K562 (cell line): ENCODE data around the gene SCAF11. TPM values are rescaled to one million over a fixed set of nuclear protein-coding genes. Genes with fewer than 3 reads are reported as not detected.
A peak's percentile ranks its signal among the peaks of the same experiment; 100 is the strongest.

Source experiments
- ATAC-seq: fragments of 200-7000 bp; cut with Tn5 transposase; 3 replicates; pipeline ENCODE4 v1.9.1; 2020; ENCODE audit warnings: moderate library complexity
- BruUV-seq: library from RNA; stranded (reverse); fragments of 400-500 nt; replicated peaks from 2 replicates; lab custom pipeline; 2021; lab: Mats Ljungman, UMichigan
- CTCF ChIA-PET: fragments of 300-600 bp; formaldehyde crosslinking; extraction: SDS; loops from one replicate; lab custom pipeline; 2021; ENCODE audit warnings: low intra/inter-chr PET ratio; lab: Yijun Ruan, JAX
- POLR2A ChIA-PET: fragments of 300-600, 350-650 bp; sonication (Branson Sonifier 250); formaldehyde crosslinking; extraction: SDS; loops from one replicate; lab custom pipeline; 2021; ENCODE audit warnings: antibody characterized with exemption, inconsistent platforms; lab: Yijun Ruan, JAX
- DNase-seq, 4 experiments: peaks; one replicate each; pipeline versions ENCODE4 v3.0.0 to v3.0.0-alpha.2; 2011 to 2018; ENCODE audit warnings: low spot score in 3 of 4, mixed read lengths in 3 of 4; ENCODE audit errors: extremely low read depth in 1 of 4
- FAIRE-seq: peaks from 2 replicates; lab custom pipeline; 2011; peaks lifted over from hg19 to GRCh38; lab: Jason Lieb, UNC
- H2AFZ ChIP-seq: 2 replicates; pipeline ENCODE4 v1.6.0; 2011; ENCODE audit warnings: low read depth, low read length, control low read depth, inconsistent platforms
- H3K27ac ChIP-seq: fragments of 200-600 bp; 3 replicates; pipeline ENCODE4 v1.8.0; 2011; ENCODE audit warnings: low read depth, mild to moderate bottlenecking, control low read depth, inconsistent platforms, low read length, moderate library complexity, mixed read lengths; ENCODE audit errors: extremely low read depth
- H3K27me3 ChIP-seq, 2 experiments: fragments of 300-600 bp in 1 of 2; 2 replicates in 1 of 2; 3 replicates in 1 of 2; pipeline versions ENCODE4 v1.6.0 to v1.8.0; 2011; ENCODE audit warnings: inconsistent platforms in 2 of 2, low read length in 2 of 2, mild to moderate bottlenecking in 1 of 2, mixed read lengths in 1 of 2, moderate library complexity in 1 of 2; ENCODE audit not compliant: control insufficient read depth in 2 of 2, insufficient read depth in 2 of 2
- H3K36me3 ChIP-seq: fragments of 300-600 bp; 3 replicates; pipeline ENCODE4 v1.8.0; 2011; ENCODE audit warnings: mild to moderate bottlenecking, low read length, inconsistent platforms; ENCODE audit not compliant: control insufficient read depth, insufficient read depth
- H3K4me1 ChIP-seq, 2 experiments: fragments of 200-600 bp in 1 of 2; replicated peaks in 1 of 2; 2 replicates in 1 of 2; 3 replicates in 1 of 2; pipeline versions ENCODE4 v1.5.1 to v1.8.0; 2011; ENCODE audit warnings: inconsistent platforms in 2 of 2, low read length in 2 of 2, mild to moderate bottlenecking in 1 of 2, mixed read lengths in 1 of 2, moderate library complexity in 1 of 2; ENCODE audit not compliant: control insufficient read depth in 2 of 2, insufficient read depth in 2 of 2
- H3K4me2 ChIP-seq: 2 replicates; pipeline ENCODE4 v1.6.1; 2011; ENCODE audit warnings: low read length, control low read depth, inconsistent platforms, mixed read lengths; ENCODE audit not compliant: insufficient read depth
- H3K4me3 ChIP-seq: fragments of 200-600 bp; sonication (generic), shearing (Covaris generic); 2 replicates; pipeline ENCODE4 v1.5.1; 2016; ENCODE audit warnings: control low read depth, inconsistent platforms
- H3K79me2 ChIP-seq: fragments of 200-600 bp; 3 replicates; pipeline ENCODE4 v1.8.0; 2011; ENCODE audit warnings: low read length, inconsistent platforms; ENCODE audit not compliant: control insufficient read depth, insufficient read depth
- H3K9ac ChIP-seq, 2 experiments: 2 replicates each; pipeline versions ENCODE4 v1.6.0 to v1.6.1; 2011; ENCODE audit warnings: low read depth in 2 of 2, low read length in 2 of 2, control low read depth in 1 of 2, inconsistent platforms in 1 of 2, mild to moderate bottlenecking in 1 of 2, mixed read lengths in 1 of 2; ENCODE audit not compliant: insufficient read depth in 1 of 2
- H3K9me1 ChIP-seq: one replicate; pipeline ENCODE4 v1.6.0; 2011; ENCODE audit warnings: inconsistent platforms, mild to moderate bottlenecking, low read length, moderate library complexity; ENCODE audit not compliant: control insufficient read depth, insufficient read depth
- H3K9me3 ChIP-seq: replicated peaks from 2 replicates; pipeline ENCODE4 v1.5.1; 2011; ENCODE audit warnings: low read depth, low read length, inconsistent platforms; ENCODE audit not compliant: control insufficient read depth, insufficient read depth
- H4K20me1 ChIP-seq: replicated peaks from 2 replicates; pipeline ENCODE4 v1.6.1; 2011; ENCODE audit warnings: low read length, inconsistent platforms, mixed read lengths; ENCODE audit not compliant: control insufficient read depth, insufficient read depth
- PCBP1 ChIP-seq: fragments of 200-400 bp; formaldehyde crosslinking; IDR thresholded peaks from 2 replicates; pipeline ENCODE4 v1.6.1; 2018; ENCODE audit warnings: mild to moderate bottlenecking, low read depth, low read length; ENCODE audit not compliant: poor library complexity, severe bottlenecking
- WGBS: fragments of 100-300 bp; shearing (Covaris generic); methylation state at CpG from one replicate; pipeline ENCODE4 v1.1.6; 2016; ENCODE audit warnings: low coverage, mixed read lengths; ENCODE audit not compliant: insufficient coverage; ENCODE audit errors: missing lambda C conversion rate; 5-methylcytosine and 5-hydroxymethylcytosine counted together
- in situ Hi-C: fragments of 300-500 bp; cut with MboI; formaldehyde crosslinking; loops from 4 replicates; pipeline ENCODE4 v1.15.0; 2018; ENCODE audit warnings: inconsistent platforms, mixed read lengths
- intact Hi-C: fragments of 100-400 bp; cut with micrococcal nuclease; formaldehyde crosslinking; loops from 2 replicates; pipeline ENCODE4 v1.14.2; 2022
- polyA plus RNA-seq, 8 experiments: library from polyadenylated mRNA; depleted of rRNA in 4 of 8; stranded (reverse) in 5 of 8; unstranded in 3 of 8; fragments of >200 nt; fragmentation: Nextera tagmentation in 2 of 8; fragmentation: Illumina TruSeq in 1 of 8; extraction: Ambion mirVana in 2 of 8; extraction: Trizol in 1 of 8; gene quantifications; 2 replicates each; pipeline versions ENCODE4 v1.2.1 to v1.2.3, GENCODE V29; 2011 to 2014; ENCODE audit warnings: inconsistent platforms in 1 of 8, missing spikeins in 1 of 8
- total RNA-seq, 7 experiments: library from RNA; depleted of rRNA in 6 of 7; stranded (reverse); fragments of >200 nt in 6 of 7; fragmentation: Illumina TruSeq in 2 of 7; extraction: Trizol in 2 of 7; gene quantifications; 2 replicates each; pipeline versions ENCODE4 v1.2.1 to v1.2.3, GENCODE V29; 2011 to 2021; ENCODE audit warnings: low replicate concordance in 1 of 7
- TF ChIP-seq, protein P1 (sequence below): sonication (generic); formaldehyde crosslinking; IDR thresholded peaks from 2 replicates; pipeline ENCODE4 v1.8.1; 2023; ENCODE audit warnings: missing genetic modification reagents, mild to moderate bottlenecking, borderline replicate concordance

SCAF11 gene
- total and polyA plus RNA-seq, 9 of the 15 experiments (the other 6 are each of a cell fraction or from before 2014, with no cell fraction given) = 30.4 to 119 (median 80.0) TPM

DNA sequence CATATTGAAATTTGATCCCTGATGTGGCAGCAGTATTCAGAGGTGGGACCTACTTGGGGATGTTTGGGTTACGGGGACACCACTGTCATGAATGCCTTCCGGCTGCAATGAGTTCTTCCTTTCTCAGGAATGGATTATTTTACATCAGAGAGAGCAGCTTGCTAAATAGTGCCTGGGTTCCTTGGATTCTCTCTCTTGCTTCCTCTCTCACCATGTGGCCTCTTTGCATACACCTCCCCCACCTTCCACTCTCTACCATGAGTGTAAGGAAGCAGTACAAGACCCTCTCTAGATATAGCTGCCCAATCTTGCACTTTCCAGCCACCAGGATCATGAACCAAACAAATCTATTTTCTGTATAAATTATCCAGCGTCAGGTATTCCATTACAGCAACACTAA, 15.4 kb upstream of the SCAF11 start:
- no peak overlapping the region for H3K9ac ChIP-seq
- 40% methylated on average over 3 of the region's 3 CpGs for WGBS
- DNase-seq (no peak), ATAC-seq (0 out of 3 replicates have a peak, but pooled peaks have one; percentile 29), FAIRE-seq (no peak)
- H3K27me3 ChIP-seq = no peaks in the 10 kb centered on the region; a peak in 1 of 5 replicates
- no peak overlapping the region for H3K27ac ChIP-seq
- H4K20me1 ChIP-seq = no peaks in the 10 kb centered on the region
- CTCF ChIA-PET = no interaction called here
- no peaks in the 10 kb centered on the region for H3K79me2 ChIP-seq
- in situ Hi-C loops = no loop called here
- no peaks in the 10 kb centered on the region for H3K9me3 ChIP-seq
- H3K4me3 ChIP-seq = no peak overlapping the region
- H2AFZ ChIP-seq = peak overlapping the region; percentile 11; the same call in 1 of the 2 replicates
- intact Hi-C loops = no loop called here
- no peaks in the 10 kb centered on the region for H3K36me3 ChIP-seq
- no peak overlapping the region for H3K4me2 ChIP-seq
- TF ChIP-seq, protein P1, sequence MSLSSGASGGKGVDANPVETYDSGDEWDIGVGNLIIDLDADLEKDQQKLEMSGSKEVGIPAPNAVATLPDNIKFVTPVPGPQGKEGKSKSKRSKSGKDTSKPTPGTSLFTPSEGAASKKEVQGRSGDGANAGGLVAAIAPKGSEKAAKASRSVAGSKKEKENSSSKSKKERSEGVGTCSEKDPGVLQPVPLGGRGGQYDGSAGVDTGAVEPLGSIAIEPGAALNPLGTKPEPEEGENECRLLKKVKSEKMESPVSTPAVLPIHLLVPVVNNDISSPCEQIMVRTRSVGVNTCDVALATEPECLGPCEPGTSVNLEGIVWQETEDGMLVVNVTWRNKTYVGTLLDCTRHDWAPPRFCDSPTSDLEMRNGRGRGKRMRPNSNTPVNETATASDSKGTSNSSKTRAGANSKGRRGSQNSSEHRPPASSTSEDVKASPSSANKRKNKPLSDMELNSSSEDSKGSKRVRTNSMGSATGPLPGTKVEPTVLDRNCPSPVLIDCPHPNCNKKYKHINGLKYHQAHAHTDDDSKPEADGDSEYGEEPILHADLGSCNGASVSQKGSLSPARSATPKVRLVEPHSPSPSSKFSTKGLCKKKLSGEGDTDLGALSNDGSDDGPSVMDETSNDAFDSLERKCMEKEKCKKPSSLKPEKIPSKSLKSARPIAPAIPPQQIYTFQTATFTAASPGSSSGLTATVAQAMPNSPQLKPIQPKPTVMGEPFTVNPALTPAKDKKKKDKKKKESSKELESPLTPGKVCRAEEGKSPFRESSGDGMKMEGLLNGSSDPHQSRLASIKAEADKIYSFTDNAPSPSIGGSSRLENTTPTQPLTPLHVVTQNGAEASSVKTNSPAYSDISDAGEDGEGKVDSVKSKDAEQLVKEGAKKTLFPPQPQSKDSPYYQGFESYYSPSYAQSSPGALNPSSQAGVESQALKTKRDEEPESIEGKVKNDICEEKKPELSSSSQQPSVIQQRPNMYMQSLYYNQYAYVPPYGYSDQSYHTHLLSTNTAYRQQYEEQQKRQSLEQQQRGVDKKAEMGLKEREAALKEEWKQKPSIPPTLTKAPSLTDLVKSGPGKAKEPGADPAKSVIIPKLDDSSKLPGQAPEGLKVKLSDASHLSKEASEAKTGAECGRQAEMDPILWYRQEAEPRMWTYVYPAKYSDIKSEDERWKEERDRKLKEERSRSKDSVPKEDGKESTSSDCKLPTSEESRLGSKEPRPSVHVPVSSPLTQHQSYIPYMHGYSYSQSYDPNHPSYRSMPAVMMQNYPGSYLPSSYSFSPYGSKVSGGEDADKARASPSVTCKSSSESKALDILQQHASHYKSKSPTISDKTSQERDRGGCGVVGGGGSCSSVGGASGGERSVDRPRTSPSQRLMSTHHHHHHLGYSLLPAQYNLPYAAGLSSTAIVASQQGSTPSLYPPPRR = no peak
- no peak for TF ChIP-seq PCBP1
- no peaks in the 10 kb centered on the region for H3K4me1 ChIP-seq
- POLR2A ChIA-PET = no interaction called here
- no peaks in the 10 kb centered on the region for H3K9me1 ChIP-seq
- no TSS peak for BruUV-seq
